ENCODE data around the gene USP50. TPM values are rescaled to one million over a fixed set of nuclear protein-coding genes. Genes with fewer than 3 reads are reported as not detected.

Gene USP50
- total RNA-seq, 1 experiment from 2014 or later = not detected

DNA sequence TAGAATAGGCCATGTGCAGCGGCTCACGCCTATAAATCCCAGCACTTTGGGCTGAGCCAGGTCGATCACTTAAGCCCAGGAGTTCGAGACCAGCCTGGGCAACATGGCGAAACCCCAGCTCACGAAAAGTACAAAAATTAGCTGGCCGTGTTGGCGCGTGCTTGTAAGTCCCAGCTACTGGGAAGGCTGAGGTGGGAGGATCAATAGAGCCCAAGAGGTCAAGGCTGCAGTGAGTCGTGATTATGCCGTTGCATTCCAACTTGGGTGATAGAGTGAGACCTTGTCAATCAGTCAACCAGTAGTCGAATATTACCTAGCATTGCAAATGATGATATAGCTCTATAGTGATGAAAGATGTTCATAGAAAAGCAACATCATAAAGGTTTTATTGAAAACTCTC, 70.3 kb downstream of the USP50 start:
- no peak overlapping the region for H3T11ph ChIP-seq (ENCODE audit: low read length)
- TF ChIP-seq, protein P1, sequence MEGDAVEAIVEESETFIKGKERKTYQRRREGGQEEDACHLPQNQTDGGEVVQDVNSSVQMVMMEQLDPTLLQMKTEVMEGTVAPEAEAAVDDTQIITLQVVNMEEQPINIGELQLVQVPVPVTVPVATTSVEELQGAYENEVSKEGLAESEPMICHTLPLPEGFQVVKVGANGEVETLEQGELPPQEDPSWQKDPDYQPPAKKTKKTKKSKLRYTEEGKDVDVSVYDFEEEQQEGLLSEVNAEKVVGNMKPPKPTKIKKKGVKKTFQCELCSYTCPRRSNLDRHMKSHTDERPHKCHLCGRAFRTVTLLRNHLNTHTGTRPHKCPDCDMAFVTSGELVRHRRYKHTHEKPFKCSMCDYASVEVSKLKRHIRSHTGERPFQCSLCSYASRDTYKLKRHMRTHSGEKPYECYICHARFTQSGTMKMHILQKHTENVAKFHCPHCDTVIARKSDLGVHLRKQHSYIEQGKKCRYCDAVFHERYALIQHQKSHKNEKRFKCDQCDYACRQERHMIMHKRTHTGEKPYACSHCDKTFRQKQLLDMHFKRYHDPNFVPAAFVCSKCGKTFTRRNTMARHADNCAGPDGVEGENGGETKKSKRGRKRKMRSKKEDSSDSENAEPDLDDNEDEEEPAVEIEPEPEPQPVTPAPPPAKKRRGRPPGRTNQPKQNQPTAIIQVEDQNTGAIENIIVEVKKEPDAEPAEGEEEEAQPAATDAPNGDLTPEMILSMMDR (conservative IDR thresholded peaks at IDR 0.05) = no peak
- H4K5ac ChIP-seq (ENCODE audit: insufficient read length, low read depth, low read length) = no peak overlapping the region
- Mint-ChIP-seq H3K9me3 (no peaks in the 10 kb centered on the region), H3K36me3 (ENCODE audit: insufficient read depth in 1 of 3, low read depth in 3 of 3) (peaks cover 7 to 47% (median 38%) of the 10 kb centered on the region in 3 experiments; a peak in 6 of 7 replicates), H3K4me3 (no peak overlapping the region), H3K27me3 (ENCODE audit: low read depth) (no peaks in the 10 kb centered on the region), H3K27ac (no peak overlapping the region), H3K4me1 (no peaks in the 10 kb centered on the region)
- H3K4me1 ChIP-seq (ENCODE audit: insufficient read depth, low read length) = no peaks in the 10 kb centered on the region
- no CpG with 5 or more reads among the region's 12 CpGs for WGBS (ENCODE audit: extremely low coverage, insufficient read length, low lambda C conversion rate)
- no peaks in the 10 kb centered on the region for H3K9me3 ChIP-seq (ENCODE audit: control insufficient read depth, low read depth, low read length)
- H3K56ac ChIP-seq (ENCODE audit: insufficient read length, low read depth, low read length) = no peak overlapping the region
- H2AFZ ChIP-seq (ENCODE audit: low read length) = no peak overlapping the region
- H4K8ac ChIP-seq (replicated peaks; ENCODE audit: insufficient read length, low read depth, low read length) = no peak overlapping the region
- no peak overlapping the region for H3K14ac ChIP-seq (ENCODE audit: insufficient read depth, low read length)
- no peaks in the 10 kb centered on the region for H4K20me1 ChIP-seq (ENCODE audit: control insufficient read depth, insufficient read depth, insufficient read length)
- H2BK12ac ChIP-seq (ENCODE audit: insufficient read length, low read depth, low read length) = no peak overlapping the region
- H3K79me1 ChIP-seq (ENCODE audit: insufficient read depth, low read depth, low read length, poor library complexity, severe bottlenecking) = no peaks in the 10 kb centered on the region
- H3K18ac ChIP-seq (ENCODE audit: insufficient read length, low read depth, low read length) = no peak overlapping the region
- no peak overlapping the region for H3K23ac ChIP-seq (ENCODE audit: insufficient read length, low read depth, low read length)
- no peak overlapping the region for H2AK5ac ChIP-seq (ENCODE audit: insufficient read length, low read length)
- no peak overlapping the region for H2BK5ac ChIP-seq (ENCODE audit: insufficient read length, low read length)
- H4K91ac ChIP-seq (ENCODE audit: insufficient read length, low read depth, low read length) = no peak overlapping the region
- no peaks in the 10 kb centered on the region for H3K23me2 ChIP-seq (ENCODE audit: insufficient read length, low read depth, low read length, poor library complexity, severe bottlenecking)
- H3K27me3 ChIP-seq (ENCODE audit: insufficient read depth, low read length) = no peaks in the 10 kb centered on the region
- no peak overlapping the region for H2BK120ac ChIP-seq (ENCODE audit: low read depth, low read length, poor library complexity, severe bottlenecking)
- H3K4me2 ChIP-seq (ENCODE audit: insufficient read depth, insufficient read length, low read length) = no peak overlapping the region
- no peak for DNase-seq
- no peaks in the 10 kb centered on the region for H3K79me2 ChIP-seq (ENCODE audit: insufficient read depth, low read length)
- no peak overlapping the region for H3K9ac ChIP-seq (ENCODE audit: extremely low read depth, insufficient read length, low read length)
- no peak overlapping the region for H3K27ac ChIP-seq (ENCODE audit: insufficient read length, low read depth, low read length)
- H3K4ac ChIP-seq (ENCODE audit: low read depth, low read length) = no peak overlapping the region
- H2BK15ac ChIP-seq (ENCODE audit: low read depth, low read length) = no peak overlapping the region
- no peak overlapping the region for H2BK20ac ChIP-seq (ENCODE audit: low read depth, low read length, poor library complexity, severe bottlenecking)

Data from H9 (cell line).